Nephron (organoid): ENCODE measurements around the gene IGF1R.

Experiments used
- H3K27ac Mint-ChIP-seq, 3 experiments: 2 replicates each; pipeline ENCODE4 v1.8.0; 2020; ENCODE audit warnings: mixed read lengths in 3 of 3, mild to moderate bottlenecking in 2 of 3, moderate library complexity in 1 of 3
- H3K27me3 Mint-ChIP-seq: 2 replicates; pipeline ENCODE4 v1.8.0; 2021; ENCODE audit warnings: low read depth, mild to moderate bottlenecking, moderate library complexity, mixed read lengths
- H3K36me3 Mint-ChIP-seq: 2 replicates; pipeline ENCODE4 v1.8.0; 2020; ENCODE audit warnings: low read depth, mixed read lengths
- H3K4me1 Mint-ChIP-seq: 2 replicates; pipeline ENCODE4 v1.8.0; 2020; ENCODE audit warnings: mixed read lengths
- H3K4me3 Mint-ChIP-seq, 3 experiments: 2 replicates each; pipeline ENCODE4 v1.8.0; 2020; ENCODE audit warnings: mild to moderate bottlenecking in 3 of 3, mixed read lengths in 3 of 3, moderate library complexity in 2 of 3
- H3K9me3 Mint-ChIP-seq: 2 replicates; pipeline ENCODE4 v1.8.0; 2020; ENCODE audit warnings: mixed read lengths
- CTCF ChIP-seq, 3 experiments: fragments of 200-600 bp; sonication (generic); IDR thresholded peaks; one replicate each; pipeline ENCODE4 v1.5.0; 2021; ENCODE audit warnings: antibody characterized with exemption in 3 of 3; ENCODE audit not compliant: unreplicated experiment in 3 of 3

Gene IGF1R

DNA sequence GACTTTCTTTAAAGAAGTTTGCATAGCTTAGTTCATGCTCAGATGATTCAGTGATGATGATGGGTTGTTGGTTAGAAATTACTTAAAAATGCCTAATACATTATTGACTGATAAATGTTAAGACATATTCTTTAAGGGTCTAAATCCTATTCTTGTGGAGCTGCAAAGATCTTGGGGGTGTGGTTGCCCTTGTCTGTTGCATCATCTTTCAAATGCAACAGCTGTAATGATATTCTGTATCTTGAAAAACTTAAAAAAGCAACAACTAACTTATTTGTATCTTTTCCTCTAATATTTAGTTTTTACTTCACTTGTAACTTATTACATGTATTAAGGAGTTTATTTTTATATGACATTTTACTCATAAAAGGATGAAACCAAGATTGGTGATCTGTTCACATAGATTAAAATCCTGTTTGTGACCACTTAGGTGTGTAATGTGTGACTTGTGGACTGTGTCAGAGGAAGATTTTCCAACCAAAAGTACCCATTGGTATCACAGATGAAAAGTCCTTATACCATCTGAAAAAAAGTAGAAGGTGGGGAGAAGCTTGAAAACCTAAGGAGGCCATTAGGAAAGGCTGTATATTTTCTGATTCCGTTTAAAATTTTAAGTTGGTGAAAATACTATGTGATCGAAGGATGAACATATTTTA lies 142.8 kb downstream of the IGF1R start:
- peaks cover 74% of the 10 kb centered on the region for H3K4me1 Mint-ChIP-seq
- H3K27me3 Mint-ChIP-seq: no peaks in the 10 kb centered on the region
- peak overlapping the region in 2 of 3 experiments; percentile 17 to 37 for H3K27ac Mint-ChIP-seq
- H3K36me3 Mint-ChIP-seq: no peaks in the 10 kb centered on the region
- no peak for TF ChIP-seq CTCF (IDR thresholded peaks at IDR 0.05; ENCODE audit: unreplicated experiment in 3 of 3)
- no peaks in the 10 kb centered on the region for H3K9me3 Mint-ChIP-seq
- H3K4me3 Mint-ChIP-seq: no peak overlapping the region

GRCh38 chr15:98792117-98792516 lies 143.8 kb downstream of the IGF1R start:
- Mint-ChIP-seq H3K4me3 (no peak overlapping the region), H3K27ac (peak overlapping the region in 1 of 3 experiments; percentile 44), H3K36me3 (no peaks in the 10 kb centered on the region), H3K4me1 (peaks cover 72% of the 10 kb centered on the region), H3K9me3 (no peaks in the 10 kb centered on the region), H3K27me3 (no peaks in the 10 kb centered on the region)
- TF ChIP-seq CTCF (IDR thresholded peaks at IDR 0.05; ENCODE audit: unreplicated experiment in 3 of 3): no peak

DNA sequence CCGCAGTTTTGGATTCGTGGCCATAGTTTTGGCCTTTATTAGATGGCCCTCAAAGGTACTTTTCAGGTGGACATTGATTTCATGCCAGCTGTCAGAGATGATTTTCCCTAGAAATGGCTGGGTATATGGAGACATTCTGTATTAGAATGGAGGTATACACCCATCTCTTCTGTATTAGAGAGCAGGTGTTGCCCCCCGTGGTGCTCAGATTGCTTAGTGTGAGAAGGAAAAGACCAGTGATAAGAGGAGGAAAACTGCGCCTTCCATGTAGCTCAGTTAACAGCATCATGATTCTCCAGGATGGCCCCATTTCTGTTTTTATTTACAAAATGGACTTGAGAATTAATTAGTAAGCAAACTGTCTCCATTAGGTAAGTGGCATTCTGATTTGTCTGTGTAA lies 145.9 kb downstream of the IGF1R start:
- Mint-ChIP-seq H3K27ac (peak overlapping the region; percentile 20 to 83 (median 82)), H3K36me3 (no peaks in the 10 kb centered on the region), H3K4me3 (no peak overlapping the region), H3K9me3 (no peaks in the 10 kb centered on the region), H3K27me3 (no peaks in the 10 kb centered on the region), H3K4me1 (peaks cover 73% of the 10 kb centered on the region)
- TF ChIP-seq CTCF (IDR thresholded peaks at IDR 0.05; ENCODE audit: unreplicated experiment in 3 of 3): no peak

DNA sequence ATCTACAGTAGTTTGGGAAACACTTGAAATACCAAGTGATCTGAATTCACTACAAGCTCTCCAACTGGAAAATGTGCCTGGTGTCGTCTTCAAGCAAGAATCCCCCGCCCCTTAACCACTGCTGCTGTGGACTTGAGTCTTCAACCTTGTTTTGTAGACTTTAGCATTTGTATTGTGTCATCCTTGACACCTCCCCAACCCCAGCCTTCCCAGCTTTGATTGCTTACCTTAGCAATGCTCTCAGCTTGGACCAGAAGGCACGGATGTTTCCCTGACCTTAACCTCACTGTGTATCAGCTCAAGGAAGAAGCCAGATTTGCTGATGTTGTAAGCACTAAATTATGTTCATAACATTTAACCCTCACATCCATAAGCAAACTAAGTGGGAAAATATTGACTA lies 146.4 kb downstream of the IGF1R start:
- Mint-ChIP-seq H3K9me3 (no peaks in the 10 kb centered on the region), H3K36me3 (no peaks in the 10 kb centered on the region), H3K27ac (peak overlapping the region; percentile 20 to 83 (median 82)), H3K4me1 (peaks cover 73% of the 10 kb centered on the region), H3K27me3 (no peaks in the 10 kb centered on the region), H3K4me3 (peak overlapping the region in 1 of 3 experiments; percentile 0)
- TF ChIP-seq CTCF (IDR thresholded peaks at IDR 0.05; ENCODE audit: unreplicated experiment in 3 of 3): no peak

- Mint-ChIP-seq H3K27ac (peak overlapping the region in 2 of 3 experiments; percentile 46 to 48), H3K4me3 (no peak overlapping the region), H3K36me3 (no peaks in the 10 kb centered on the region), H3K9me3 (no peaks in the 10 kb centered on the region), H3K4me1 (peaks cover 75% of the 10 kb centered on the region), H3K27me3 (no peaks in the 10 kb centered on the region)
- TF ChIP-seq CTCF (IDR thresholded peaks at IDR 0.05; ENCODE audit: unreplicated experiment in 3 of 3): no peak
Observed at GRCh38 chr15:98795980-98796379, 147.6 kb downstream of the IGF1R start.
